HepG2 (cell line): ENCODE data around the gene SYAP1. TPM values are rescaled to one million over a fixed set of nuclear protein-coding genes. Genes with fewer than 3 reads are reported as not detected.

Experiments used
- ATAC-seq: fragments of 200-7000 bp; cut with Tn5 transposase; 3 replicates; pipeline ENCODE4 v1.9.1; 2020; ENCODE audit warnings: mild to moderate bottlenecking, moderate library complexity
- BruUV-seq: library from RNA; stranded (reverse); fragments of 400-500 nt; replicated peaks from 2 replicates; lab custom pipeline; 2021; lab: Mats Ljungman, UMichigan
- CTCF ChIA-PET: fragments of 300-600 bp; formaldehyde crosslinking; extraction: SDS; loops from one replicate; lab custom pipeline; 2021; ENCODE audit warnings: low total read pairs, inconsistent platforms, low intra/inter-chr PET ratio; lab: Yijun Ruan, JAX
- POLR2A ChIA-PET: fragments of 350-600 bp; sonication (Branson Sonifier 250); formaldehyde crosslinking; loops from one replicate; lab custom pipeline; 2020; ENCODE audit warnings: antibody characterized with exemption, inconsistent platforms; lab: Yijun Ruan, JAX
- DNase-seq: peaks from one replicate; pipeline ENCODE4 v3.0.0-alpha.2; 2015; ENCODE audit warnings: low spot score
- FAIRE-seq: peaks from 3 replicates; lab custom pipeline; 2011; peaks lifted over from hg19 to GRCh38; lab: Jason Lieb, UNC
- H2AFZ ChIP-seq: one replicate; pipeline ENCODE4 v1.6.1; 2011; ENCODE audit warnings: low read length, inconsistent platforms
- H3K27ac ChIP-seq: fragments of 300-600 bp; 3 replicates; pipeline ENCODE4 v1.8.0; 2011; ENCODE audit warnings: mixed run types, mild to moderate bottlenecking, mixed read lengths, low read length, inconsistent platforms; ENCODE audit not compliant: insufficient read depth; ENCODE audit errors: extremely low read length
- H3K27me3 ChIP-seq, 2 experiments: fragments of 200-600 bp in 1 of 2; 2 replicates in 1 of 2; 3 replicates in 1 of 2; pipeline versions ENCODE4 v1.6.0 to v1.8.0; 2011; ENCODE audit warnings: low read length in 2 of 2, mild to moderate bottlenecking in 2 of 2, moderate library complexity in 2 of 2, inconsistent platforms in 1 of 2; ENCODE audit not compliant: insufficient read depth in 2 of 2, control insufficient read depth in 1 of 2
- H3K36me3 ChIP-seq, 2 experiments: fragments of 200-600 bp in 1 of 2; replicated peaks in 1 of 2; 2 replicates in 1 of 2; 3 replicates in 1 of 2; pipeline versions ENCODE4 v1.5.1 to v1.8.0; 2011; ENCODE audit warnings: low read length in 2 of 2, inconsistent platforms in 1 of 2; ENCODE audit not compliant: insufficient read depth in 2 of 2, control insufficient read depth in 1 of 2
- H3K4me1 ChIP-seq: 2 replicates; pipeline ENCODE4 v1.5.1; 2012; ENCODE audit warnings: low read length, inconsistent platforms; ENCODE audit not compliant: insufficient read depth
- H3K4me2 ChIP-seq: 2 replicates; pipeline ENCODE4 v1.6.0; 2011; ENCODE audit warnings: low read depth, low read length, inconsistent platforms
- H3K4me3 ChIP-seq, 3 experiments: fragments of 200-600 bp in 1 of 3; sonication (generic), shearing (Covaris generic) in 1 of 3; replicated peaks in 1 of 3; 2 replicates each; pipeline ENCODE4 v1.5.1; 2011 to 2016; ENCODE audit warnings: low read length in 3 of 3, inconsistent platforms in 2 of 3, low read depth in 2 of 3, mild to moderate bottlenecking in 2 of 3, control low read depth in 1 of 3, mixed read lengths in 1 of 3; ENCODE audit not compliant: insufficient read depth in 1 of 3
- H3K79me2 ChIP-seq: one replicate; pipeline ENCODE4 v1.6.1; 2011; ENCODE audit warnings: low read length, inconsistent platforms; ENCODE audit not compliant: insufficient read depth
- H3K9ac ChIP-seq: 2 replicates; pipeline ENCODE4 v1.6.0; 2011; ENCODE audit warnings: mild to moderate bottlenecking, low read depth, low read length, inconsistent platforms; ENCODE audit not compliant: insufficient read depth
- H3K9me3 ChIP-seq: 2 replicates; pipeline ENCODE4 v1.5.1; 2012; ENCODE audit warnings: mild to moderate bottlenecking, low read length
- H4K20me1 ChIP-seq: 2 replicates; pipeline ENCODE4 v1.6.0; 2011; ENCODE audit warnings: inconsistent platforms, mild to moderate bottlenecking, low read length, moderate library complexity; ENCODE audit not compliant: insufficient read depth
- CHD2 ChIP-seq: IDR thresholded peaks from 2 replicates; pipeline ENCODE4 v1.6.1; 2011; ENCODE audit warnings: low read depth, low read length, improper control_type of control experiment
- CTCF ChIP-seq: sonication (generic); formaldehyde crosslinking; IDR thresholded peaks from 2 replicates; pipeline ENCODE4 v1.5.0; 2020; ENCODE audit warnings: mild to moderate bottlenecking, missing genetic modification reagents, moderate library complexity
- DNMT1 ChIP-seq: sonication (generic); formaldehyde crosslinking; IDR thresholded peaks from 2 replicates; pipeline ENCODE4 v1.5.1; 2020; ENCODE audit warnings: mild to moderate bottlenecking, missing genetic modification reagents
- EP300 ChIP-seq, 3 experiments: sonication (generic) in 1 of 3; formaldehyde crosslinking in 1 of 3; IDR thresholded peaks; 2 replicates each; pipeline versions ENCODE4 v1.5.1 to v1.6.1; 2011 to 2020; ENCODE audit warnings: low read depth in 2 of 3, low read length in 2 of 3, borderline replicate concordance in 1 of 3, improper control_type of control experiment in 1 of 3, mild to moderate bottlenecking in 1 of 3, missing genetic modification reagents in 1 of 3, moderate library complexity in 1 of 3
- HNRNPH1 ChIP-seq: fragments of 200-400 bp; formaldehyde crosslinking; optimal IDR thresholded peaks from 2 replicates; pipeline ENCODE3; 2017; ENCODE audit warnings: mild to moderate bottlenecking, low read depth, low read length
- MAZ ChIP-seq, 2 experiments: sonication (generic) in 1 of 2; formaldehyde crosslinking in 1 of 2; IDR thresholded peaks; 2 replicates each; pipeline versions ENCODE4 v1.5.0 to v1.6.1; 2012 to 2020; ENCODE audit warnings: low read depth in 2 of 2, mild to moderate bottlenecking in 2 of 2, borderline replicate concordance in 1 of 2, improper control_type of control experiment in 1 of 2, low read length in 1 of 2, missing genetic modification reagents in 1 of 2, moderate library complexity in 1 of 2
- MIER3 ChIP-seq: IDR thresholded peaks from 2 replicates; pipeline ENCODE4 v1.6.1; 2016; ENCODE audit warnings: missing compliant biosample characterization, borderline replicate concordance
- NCOA2 ChIP-seq: sonication (generic); formaldehyde crosslinking; IDR thresholded peaks from 2 replicates; pipeline ENCODE4 v1.8.0; 2022; ENCODE audit warnings: inconsistent platforms
- RARA ChIP-seq: IDR thresholded peaks from 2 replicates; pipeline ENCODE4 v1.6.1; 2016; ENCODE audit warnings: missing genetic modification reagents, missing compliant biosample characterization
- SKI ChIP-seq: fragments of 450-650 bp; IDR thresholded peaks from one replicate; pipeline ENCODE4 v1.6.1; 2018; ENCODE audit warnings: mild to moderate bottlenecking; ENCODE audit not compliant: partially characterized antibody
- SOX6 ChIP-seq, 2 experiments: fragments of 450-650 bp in 1 of 2; sonication (generic) in 1 of 2; formaldehyde crosslinking in 1 of 2; IDR thresholded peaks; 2 replicates each; pipeline versions ENCODE4 v1.4.0 to v1.6.1; 2017 to 2020; ENCODE audit warnings: antibody characterized with exemption in 1 of 2, mild to moderate bottlenecking in 1 of 2, missing genetic modification reagents in 1 of 2
- TCF7L2 ChIP-seq: IDR thresholded peaks from 2 replicates; pipeline ENCODE4 v1.6.1; 2011; ENCODE audit warnings: mild to moderate bottlenecking, low read depth, low read length, moderate library complexity
- YEATS4 ChIP-seq: sonication (generic); formaldehyde crosslinking; IDR thresholded peaks from 2 replicates; pipeline ENCODE4 v1.4.0; 2020; ENCODE audit warnings: missing genetic modification reagents, borderline replicate concordance
- ZC3H13 ChIP-seq: sonication (generic); formaldehyde crosslinking; IDR thresholded peaks from 2 replicates; pipeline ENCODE4 v1.8.1; 2023; ENCODE audit warnings: mild to moderate bottlenecking, missing genetic modification reagents, moderate library complexity
- ZFP82 ChIP-seq: sonication (generic); formaldehyde crosslinking; IDR thresholded peaks from 2 replicates; pipeline ENCODE4 v1.5.1; 2020; ENCODE audit warnings: mild to moderate bottlenecking, missing genetic modification reagents, borderline replicate concordance
- ZFYVE20 ChIP-seq: sonication (generic); formaldehyde crosslinking; IDR thresholded peaks from 2 replicates; pipeline ENCODE4 v1.8.0; 2023; ENCODE audit warnings: low read depth, mild to moderate bottlenecking, moderate library complexity, missing genetic modification reagents, borderline replicate concordance
- ZNF329 ChIP-seq: sonication (generic); formaldehyde crosslinking; IDR thresholded peaks from 2 replicates; pipeline ENCODE4 v1.9.0; 2021; ENCODE audit warnings: low read depth, mild to moderate bottlenecking, missing genetic modification reagents
- ZNF589 ChIP-seq: sonication (generic); formaldehyde crosslinking; conservative IDR thresholded peaks from 2 replicates; pipeline ENCODE4 v1.8.0; 2022; ENCODE audit warnings: mild to moderate bottlenecking, moderate library complexity, missing genetic modification reagents
- ZNF652 ChIP-seq: IDR thresholded peaks from 2 replicates; pipeline ENCODE4 v1.6.1; 2016; ENCODE audit warnings: low read depth, borderline replicate concordance
- WGBS: methylation state at CpG from one replicate; pipeline ENCODE4 v1.1.6; 2017; ENCODE audit warnings: low lambda C conversion rate; 5-methylcytosine and 5-hydroxymethylcytosine counted together
- in situ Hi-C: cut with HindIII; loops from 2 replicates; pipeline ENCODE4 v1.10.0; 2017; ENCODE audit warnings: low pct_unique_long_range_greater_than_20kb; ENCODE audit not compliant: extremely low pct_ligation_motif_present
- intact Hi-C: fragments of 100-400 bp; cut with micrococcal nuclease; formaldehyde crosslinking; loops from one replicate; pipeline ENCODE4 v1.10.0; 2022; ENCODE audit not compliant: unreplicated experiment
- polyA plus RNA-seq, 8 experiments: library from polyadenylated mRNA; depleted of rRNA in 3 of 8; stranded (reverse) in 7 of 8; unstranded in 1 of 8; fragments of >200 nt; fragmentation: Illumina TruSeq in 4 of 8; extraction: Trizol in 4 of 8; gene quantifications; 2 replicates each; pipeline versions ENCODE4 v1.2.1 to v1.2.3, GENCODE V29; 2011 to 2016; ENCODE audit warnings: low read depth in 4 of 8, missing spikeins in 1 of 8, mixed read lengths in 1 of 8; ENCODE audit not compliant: insufficient read depth in 1 of 8
- total RNA-seq, 5 experiments: library from RNA; depleted of rRNA; stranded (reverse); fragments of >200 nt; fragmentation: Illumina TruSeq; extraction: Trizol; gene quantifications; 2 replicates each; pipeline ENCODE4 v1.2.3, GENCODE V29; 2016; ENCODE audit warnings: low read depth in 1 of 5
- TF ChIP-seq, protein P1 (sequence below): sonication (generic); formaldehyde crosslinking; conservative IDR thresholded peaks from 2 replicates; pipeline ENCODE4 v1.4.0; 2020; ENCODE audit warnings: mild to moderate bottlenecking, missing genetic modification reagents, moderate library complexity

SYAP1 gene
- total and polyA plus RNA-seq, 2 of the 13 experiments (the other 11 are each of a cell fraction or from before 2014, with no cell fraction given), result 4.9 to 18.5 TPM

DNA sequence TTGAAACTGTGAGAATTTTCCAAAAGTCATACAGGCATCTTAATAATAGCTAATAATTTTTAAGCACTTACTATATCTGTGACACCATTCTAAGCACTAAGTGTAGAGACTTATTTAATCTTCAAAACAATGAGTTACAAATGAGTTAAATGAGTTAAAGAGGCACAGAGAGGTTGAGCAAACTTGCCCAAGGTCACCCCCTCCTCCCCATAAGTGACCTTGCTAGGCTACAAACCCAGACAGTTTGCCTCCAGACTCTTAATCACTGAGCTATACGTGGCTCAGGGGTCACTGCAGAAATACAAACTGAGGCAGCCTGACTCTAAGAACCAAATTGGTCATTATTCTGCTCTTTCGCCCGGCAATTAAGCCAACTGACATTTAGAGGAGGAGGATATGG lies 22.5 kb upstream of the SYAP1 start:
- no peak overlapping the region for H3K27ac ChIP-seq
- ATAC-seq, result peak; percentile 45; the same call in 2 of the 3 replicates
- in situ Hi-C loops, result no loop called here
- TF ChIP-seq MIER3 (CRISPR knock-in tag) (no peak), TCF7L2 (no peak), NCOA2 (CRISPR knock-in tag) (no peak), ZC3H13 (CRISPR knock-in tag) (no peak), MAZ (IDR thresholded peaks at IDR 0.05; ENCODE audit: borderline replicate concordance, low read depth, low read length) (no peak), MAZ (CRISPR knock-in tag; IDR thresholded peaks at IDR 0.05; ENCODE audit: low read depth) (no peak), YEATS4 (no peak), CHD2 (no peak), HNRNPH1 (no peak), ZFP82 (CRISPR knock-in tag) (no peak), ZNF589 (CRISPR knock-in tag) (no peak), SOX6 (IDR thresholded peaks at IDR 0.05) (no peak), SOX6 (CRISPR knock-in tag; IDR thresholded peaks at IDR 0.05) (peak; percentile 19; the same call in 1 of the 2 replicates), SKI (peak; percentile 24), DNMT1 (no peak), ZNF652 (peak; percentile 71), EP300 (IDR thresholded peaks at IDR 0.05; ENCODE audit: low read depth in 2 of 2, low read length in 2 of 2) (no peak), EP300 (CRISPR knock-in tag; IDR thresholded peaks at IDR 0.05; ENCODE audit: borderline replicate concordance) (no peak), ZFYVE20 (CRISPR knock-in tag) (no peak), CTCF (CRISPR knock-in tag) (no peak), RARA (CRISPR knock-in tag) (0 out of 2 replicates have a peak, but pooled peaks have one; percentile 26), ZNF329 (CRISPR knock-in tag) (no peak)
- TF ChIP-seq, protein P1, sequence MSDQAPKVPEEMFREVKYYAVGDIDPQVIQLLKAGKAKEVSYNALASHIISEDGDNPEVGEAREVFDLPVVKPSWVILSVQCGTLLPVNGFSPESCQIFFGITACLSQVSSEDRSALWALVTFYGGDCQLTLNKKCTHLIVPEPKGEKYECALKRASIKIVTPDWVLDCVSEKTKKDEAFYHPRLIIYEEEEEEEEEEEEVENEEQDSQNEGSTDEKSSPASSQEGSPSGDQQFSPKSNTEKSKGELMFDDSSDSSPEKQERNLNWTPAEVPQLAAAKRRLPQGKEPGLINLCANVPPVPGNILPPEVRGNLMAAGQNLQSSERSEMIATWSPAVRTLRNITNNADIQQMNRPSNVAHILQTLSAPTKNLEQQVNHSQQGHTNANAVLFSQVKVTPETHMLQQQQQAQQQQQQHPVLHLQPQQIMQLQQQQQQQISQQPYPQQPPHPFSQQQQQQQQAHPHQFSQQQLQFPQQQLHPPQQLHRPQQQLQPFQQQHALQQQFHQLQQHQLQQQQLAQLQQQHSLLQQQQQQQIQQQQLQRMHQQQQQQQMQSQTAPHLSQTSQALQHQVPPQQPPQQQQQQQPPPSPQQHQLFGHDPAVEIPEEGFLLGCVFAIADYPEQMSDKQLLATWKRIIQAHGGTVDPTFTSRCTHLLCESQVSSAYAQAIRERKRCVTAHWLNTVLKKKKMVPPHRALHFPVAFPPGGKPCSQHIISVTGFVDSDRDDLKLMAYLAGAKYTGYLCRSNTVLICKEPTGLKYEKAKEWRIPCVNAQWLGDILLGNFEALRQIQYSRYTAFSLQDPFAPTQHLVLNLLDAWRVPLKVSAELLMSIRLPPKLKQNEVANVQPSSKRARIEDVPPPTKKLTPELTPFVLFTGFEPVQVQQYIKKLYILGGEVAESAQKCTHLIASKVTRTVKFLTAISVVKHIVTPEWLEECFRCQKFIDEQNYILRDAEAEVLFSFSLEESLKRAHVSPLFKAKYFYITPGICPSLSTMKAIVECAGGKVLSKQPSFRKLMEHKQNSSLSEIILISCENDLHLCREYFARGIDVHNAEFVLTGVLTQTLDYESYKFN (CRISPR knock-in tag), result no peak

More for the DNA sequence above, 22.5 kb upstream of the SYAP1 start:
- Histone ChIP-seq H2AFZ (no peak overlapping the region), H3K9ac (no peak overlapping the region), H4K20me1 (no peaks in the 10 kb centered on the region), H3K4me1 (peaks cover 25% of the 10 kb centered on the region), H3K9me3 (no peaks in the 10 kb centered on the region), H3K4me3 (no peak overlapping the region), H3K27me3 (no peaks in the 10 kb centered on the region), H3K79me2 (no peaks in the 10 kb centered on the region), H3K4me2 (no peak overlapping the region), H3K36me3 (peaks cover 1 to 8% of the 10 kb centered on the region in 2 experiments; a peak in 3 of 5 replicates)
- ChIA-PET POLR2A (interaction anchor here (1.6 to 2.5 kb wide), 2 partner anchors 16 to 74 kb away, joined by 3 to 13 read pairs; no protein-coding TSS in a partner anchor), CTCF (no interaction called here)
- 33% methylated on average over 3 of the region's 3 CpGs for WGBS
- intact Hi-C loops, result loop anchor here (10.0 kb wide), 1 partner anchor 572 kb away; the partner anchor contains the start of gene GRPR
- FAIRE-seq (peak; percentile 28), DNase-seq (no peak)
- BruUV-seq, result no TSS peak
